Measurements from ENCODE around the gene ADAMTS16.

The ADAMTS16 gene

GRCh38 chr5:5183933-5184332 is 43.8 kb downstream of the ADAMTS16 start:
- DNase-seq, result no peak

GRCh38 chr5:5188376-5189050 is 48.4 kb downstream of the ADAMTS16 start:
- no peak for DNase-seq

DNA sequence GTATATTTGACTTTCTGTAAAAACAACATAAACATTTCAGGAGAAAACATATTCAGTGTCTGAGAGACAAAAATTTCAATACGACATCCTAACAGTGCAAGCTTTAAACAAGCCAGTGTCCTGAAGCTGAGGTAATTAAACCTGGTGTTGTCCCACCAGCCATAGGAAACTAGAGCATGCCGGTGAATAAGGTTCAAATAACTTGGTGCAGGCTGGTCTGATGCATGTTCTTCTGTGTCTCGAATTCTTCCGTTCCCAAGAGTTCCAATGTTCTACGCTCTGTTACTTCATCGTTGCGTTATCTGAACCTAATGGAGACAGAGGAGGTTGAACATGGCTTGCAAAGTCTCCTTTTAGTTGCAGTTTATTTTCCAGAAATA is 48.9 kb downstream of the ADAMTS16 start:
- DNase-seq, result no peak

- no peak for DNase-seq
These were observed 51.8 kb downstream of the ADAMTS16 start for GRCh38 chr5:5191906-5192305.

- DNase-seq, result no peak
These were observed 52.6 kb downstream of the ADAMTS16 start for GRCh38 chr5:5192681-5193080.

DNA sequence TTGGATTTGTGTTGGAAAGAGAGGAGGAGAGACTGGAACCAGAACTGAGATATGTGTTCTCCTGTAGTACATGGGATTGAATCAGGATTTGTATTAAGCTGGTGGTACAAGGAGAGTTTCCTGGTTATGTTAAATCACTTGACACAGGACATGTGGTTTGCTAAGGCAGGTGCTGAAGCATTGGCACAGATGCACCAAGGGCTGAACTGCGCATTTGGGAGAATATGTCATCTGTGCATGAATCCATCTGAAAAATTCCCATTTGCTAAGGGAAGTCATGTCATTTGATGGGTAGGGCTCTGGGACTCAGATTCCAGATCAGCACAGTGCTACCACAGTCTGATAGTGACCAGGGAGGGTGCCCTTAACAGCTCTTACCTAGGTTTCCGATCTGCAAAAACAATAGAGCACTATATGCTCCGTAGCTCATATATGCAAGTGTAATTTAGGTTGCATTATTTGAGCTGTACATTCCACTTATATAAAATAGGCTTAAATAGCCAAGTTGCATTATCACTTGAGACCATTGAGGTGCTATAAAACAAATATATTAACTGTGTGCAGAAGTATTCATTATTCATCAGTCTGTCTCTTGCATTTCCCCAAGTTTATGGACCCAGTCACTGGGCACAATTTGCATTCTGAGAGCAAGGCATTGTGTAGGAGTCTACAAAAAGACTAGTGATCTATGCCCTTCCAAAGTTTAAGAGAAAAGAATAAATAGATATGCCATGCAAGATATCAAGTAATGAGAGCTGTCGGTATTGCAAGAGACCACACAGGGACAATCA is 55.2 kb downstream of the ADAMTS16 start:
- no peak for DNase-seq

GRCh38 chr5:5198135-5198534 is 58.0 kb downstream of the ADAMTS16 start:
- no peak for DNase-seq

DNA sequence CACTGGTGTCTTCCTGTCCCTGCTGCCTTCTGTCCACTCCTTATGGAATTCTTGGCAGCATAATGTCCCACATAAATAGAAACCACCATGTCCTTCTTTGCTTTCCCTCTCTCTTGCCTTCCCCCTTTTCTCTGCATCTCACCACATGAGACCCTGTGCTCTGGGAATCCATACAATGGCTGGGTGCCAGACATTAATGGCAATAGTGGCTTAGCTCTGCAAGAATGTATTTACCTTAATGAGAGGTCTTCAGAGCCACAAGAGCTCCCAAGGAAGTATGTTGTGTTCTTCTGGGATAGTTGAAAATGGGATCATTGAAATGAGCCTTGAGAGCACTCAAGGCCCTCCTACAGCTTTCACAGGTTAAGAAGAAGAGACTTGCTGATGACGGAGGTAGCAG is 58.7 kb downstream of the ADAMTS16 start:
- no peak for DNase-seq

GRCh38 chr5:5199495-5199894 is 59.4 kb downstream of the ADAMTS16 start:
- DNase-seq, result no peak

DNA sequence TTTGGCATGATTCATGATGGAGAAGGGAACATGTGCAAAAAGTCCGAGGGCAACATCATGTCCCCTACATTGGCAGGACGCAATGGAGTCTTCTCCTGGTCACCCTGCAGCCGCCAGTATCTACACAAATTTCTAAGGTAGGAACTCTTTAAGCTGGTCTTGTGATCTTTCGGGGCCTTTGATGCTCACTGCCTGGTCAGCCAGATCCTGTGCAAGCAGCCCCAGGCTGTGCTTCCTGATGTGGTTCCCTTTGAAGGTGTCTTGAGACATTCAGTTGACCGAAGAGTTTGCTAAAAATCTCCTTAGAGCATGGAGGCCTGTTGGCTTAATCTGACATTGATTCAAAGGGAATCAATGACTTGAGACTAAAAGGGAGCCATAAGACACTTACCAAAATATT is 60.0 kb downstream of the ADAMTS16 start:
- DNase-seq, result no peak

GRCh38 chr5:5202321-5202720 is 62.2 kb downstream of the ADAMTS16 start:
- DNase-seq, result no peak

DNA sequence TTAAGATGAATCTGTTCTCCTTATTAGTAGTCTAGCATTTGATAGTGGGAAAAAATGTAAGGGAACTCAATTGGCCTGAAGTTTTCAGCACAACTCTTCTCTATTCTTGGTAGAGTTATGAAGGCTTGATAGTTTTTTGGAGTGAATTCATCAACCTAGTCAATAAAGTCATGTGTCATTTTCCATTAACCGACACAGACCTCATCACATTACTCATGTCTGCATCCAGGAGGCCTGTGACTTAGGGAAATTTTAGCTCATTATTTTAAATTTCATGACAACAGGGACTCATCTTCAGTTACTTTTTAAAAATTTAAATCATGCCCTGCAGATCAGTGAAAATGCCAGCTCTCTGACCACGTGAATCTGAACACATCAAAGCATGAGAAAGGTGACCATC is 63.3 kb downstream of the ADAMTS16 start:
- no peak for DNase-seq

GRCh38 chr5:5207828-5208227 is 67.7 kb downstream of the ADAMTS16 start:
- no peak for DNase-seq

- DNase-seq, result no peak
These were observed 69.0 kb downstream of the ADAMTS16 start for GRCh38 chr5:5209089-5209488.

DNA sequence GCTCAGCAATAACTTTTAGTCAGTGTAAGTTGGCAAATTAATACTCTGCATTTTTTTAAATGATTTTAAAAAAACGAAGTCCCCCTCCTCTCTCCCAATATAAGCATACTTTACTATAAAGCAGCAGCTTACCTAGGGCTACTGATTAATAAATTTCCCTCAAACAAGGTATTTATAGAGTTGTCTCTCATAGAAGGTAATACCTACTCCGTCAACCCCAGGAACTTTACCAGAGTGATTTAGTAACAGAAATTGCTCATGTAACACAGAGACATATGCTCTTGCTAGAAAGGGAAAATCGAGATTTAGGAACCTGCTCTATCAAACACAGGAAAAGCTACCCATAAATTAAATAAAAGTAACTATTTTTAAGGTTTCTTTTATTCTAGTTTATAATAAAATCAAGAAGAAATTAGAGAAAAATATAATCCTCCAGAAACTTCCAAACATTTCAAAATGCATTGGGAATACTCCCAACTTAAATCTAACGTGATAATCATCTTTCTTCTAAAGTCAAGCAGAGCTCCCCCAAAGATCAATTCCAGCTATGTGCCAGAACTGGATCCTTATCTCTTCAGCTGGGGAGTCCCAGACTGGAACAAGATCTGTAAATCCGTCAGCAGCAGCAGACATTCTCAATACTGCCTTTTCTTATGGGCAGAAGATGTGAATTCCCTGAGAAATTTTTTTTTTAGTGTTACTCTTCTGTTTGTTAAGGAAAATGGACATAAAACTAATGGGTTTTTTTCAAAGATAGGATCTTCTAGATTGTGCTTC is 69.6 kb downstream of the ADAMTS16 start:
- no peak for DNase-seq

- DNase-seq, result no peak
These were observed 77.2 kb downstream of the ADAMTS16 start for GRCh38 chr5:5217371-5217770.

DNA sequence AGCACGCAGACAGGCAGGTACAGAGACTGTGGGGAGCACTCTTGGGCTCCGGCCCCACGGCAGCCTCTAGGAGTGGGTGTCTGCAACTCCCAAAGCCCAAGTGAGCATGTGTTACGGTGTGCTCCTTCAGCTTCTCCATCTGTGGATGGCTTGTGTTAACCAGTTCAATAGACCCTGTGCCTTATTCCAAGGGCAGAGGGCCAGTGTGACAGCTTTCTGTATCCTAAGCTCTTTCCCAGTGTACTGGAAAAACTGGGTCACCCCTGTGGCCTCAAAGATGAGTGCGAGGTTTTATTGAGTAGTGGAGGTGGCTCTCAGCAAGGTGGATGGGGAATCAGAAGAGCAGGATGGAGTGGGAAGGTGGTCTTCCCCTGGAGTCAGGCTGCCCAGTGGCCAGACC is 78.3 kb downstream of the ADAMTS16 start:
- no peak for DNase-seq

GRCh38 chr5:5219541-5219940 is 79.4 kb downstream of the ADAMTS16 start:
- no peak for DNase-seq

- DNase-seq, result no peak
These were observed 80.9 kb downstream of the ADAMTS16 start for GRCh38 chr5:5220901-5221631.

DNA sequence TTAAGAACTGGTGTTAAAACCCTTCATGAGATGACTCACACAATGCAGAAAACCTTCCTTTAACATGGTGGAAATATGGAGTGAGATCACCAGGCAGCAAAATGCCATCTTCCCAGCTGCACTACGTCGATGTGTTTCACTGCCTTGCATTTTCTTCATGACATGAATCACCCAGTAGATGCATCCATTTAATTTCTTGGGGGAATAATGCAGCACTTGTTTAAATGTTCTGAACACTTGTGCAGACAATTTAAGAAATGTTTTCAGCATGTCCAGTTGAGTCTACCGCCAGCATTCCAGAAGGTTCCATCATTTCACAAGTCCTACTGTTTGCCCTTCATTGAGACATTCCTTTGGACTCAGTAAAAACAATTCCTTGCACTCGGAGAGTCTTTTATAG is 81.6 kb downstream of the ADAMTS16 start:
- DNase-seq, result no peak

- no peak for DNase-seq
These were observed 91.4 kb downstream of the ADAMTS16 start for GRCh38 chr5:5231576-5231975.

- no peak for DNase-seq
These were observed 94.8 kb downstream of the ADAMTS16 start for GRCh38 chr5:5234912-5235311.

DNA sequence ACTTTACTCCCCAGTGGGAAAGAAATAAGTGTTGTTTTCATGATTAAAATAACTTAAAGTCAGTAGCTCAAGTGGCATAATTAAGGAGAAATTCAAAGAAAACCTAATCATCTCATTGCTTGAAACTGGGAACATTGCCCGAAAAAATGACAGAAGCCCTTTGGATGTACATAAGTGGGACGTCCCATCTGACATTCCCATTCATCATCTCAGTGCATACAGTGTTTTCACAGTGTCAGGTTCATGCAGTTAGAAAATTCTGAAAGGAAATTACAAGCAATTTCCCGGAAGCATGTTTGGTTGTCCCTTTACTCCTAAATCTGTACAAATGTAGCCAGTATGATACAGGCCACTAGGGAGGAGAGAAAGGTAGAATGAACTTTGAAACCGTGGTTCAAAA is 95.6 kb downstream of the ADAMTS16 start:
- DNase-seq, result no peak

Measured in amniotic stem cell (primary cell).